GM10266 (cell line): ENCODE measurements around the gene NID2.

Source experiments
- DNase-seq: peaks from one replicate; pipeline ENCODE4 v3.0.0; 2012; ENCODE audit errors: extremely low spot score
- CTCF ChIP-seq: IDR thresholded peaks from 2 replicates; pipeline ENCODE4 v1.5.1; 2012; ENCODE audit warnings: mild to moderate bottlenecking, low read depth; ENCODE audit not compliant: control insufficient read depth, insufficient read depth; ENCODE audit errors: missing control alignments

NID2 gene

DNA sequence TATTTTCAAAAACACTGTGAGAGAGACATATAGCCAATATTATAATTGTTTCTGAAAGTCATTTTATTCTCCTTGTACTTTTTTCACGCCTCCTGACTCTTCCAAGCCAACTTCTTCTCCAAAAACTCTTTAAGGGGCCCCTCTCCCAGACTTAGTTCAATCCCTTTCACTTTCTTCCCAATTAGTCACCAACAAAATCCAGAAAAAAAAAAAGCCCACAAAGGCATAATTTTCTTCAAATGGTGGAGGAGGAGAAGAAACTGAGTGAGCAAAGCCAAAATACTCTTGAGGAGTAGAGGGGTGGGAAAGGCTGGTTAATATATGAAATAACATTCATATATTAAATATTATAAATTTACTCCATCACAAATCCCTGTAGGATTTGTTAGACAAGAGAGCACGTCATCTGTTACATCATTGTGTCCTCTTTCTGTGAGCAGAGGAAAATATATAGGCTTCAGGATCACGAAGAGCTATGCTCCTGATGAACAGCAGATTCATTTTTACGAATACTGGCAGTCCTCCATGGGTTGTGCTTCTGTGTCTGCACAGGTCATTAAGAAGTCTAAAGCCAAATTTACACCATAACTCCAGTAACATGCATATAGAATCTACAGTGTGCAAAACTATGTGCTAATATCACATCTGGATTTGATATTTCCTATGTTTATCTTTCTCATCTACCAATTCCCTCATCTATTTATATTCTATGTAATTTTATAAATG, 25.9 kb upstream of the NID2 start:
- TF ChIP-seq CTCF = no peak
- DNase-seq = no peak

DNA sequence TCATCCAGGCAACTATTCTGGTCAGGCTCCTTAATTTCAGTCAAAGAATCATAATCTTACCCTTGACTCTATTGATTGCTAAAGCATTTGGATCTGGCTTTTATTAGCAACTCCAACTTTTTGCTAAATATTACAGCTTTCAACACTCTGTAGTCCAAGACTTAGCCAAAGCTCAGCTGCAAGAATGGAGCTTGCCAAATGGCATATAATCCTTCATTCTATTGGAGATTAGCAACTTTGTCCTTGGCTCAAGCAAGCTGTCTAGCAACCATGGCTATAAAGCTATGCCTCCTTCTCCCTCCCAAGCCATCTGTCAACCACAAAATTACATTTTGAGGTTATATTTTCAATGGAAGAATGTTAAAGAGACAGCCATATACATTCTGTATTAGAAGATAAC, 23.1 kb upstream of the NID2 start:
- DNase-seq = no peak
- no peak for TF ChIP-seq CTCF

DNA sequence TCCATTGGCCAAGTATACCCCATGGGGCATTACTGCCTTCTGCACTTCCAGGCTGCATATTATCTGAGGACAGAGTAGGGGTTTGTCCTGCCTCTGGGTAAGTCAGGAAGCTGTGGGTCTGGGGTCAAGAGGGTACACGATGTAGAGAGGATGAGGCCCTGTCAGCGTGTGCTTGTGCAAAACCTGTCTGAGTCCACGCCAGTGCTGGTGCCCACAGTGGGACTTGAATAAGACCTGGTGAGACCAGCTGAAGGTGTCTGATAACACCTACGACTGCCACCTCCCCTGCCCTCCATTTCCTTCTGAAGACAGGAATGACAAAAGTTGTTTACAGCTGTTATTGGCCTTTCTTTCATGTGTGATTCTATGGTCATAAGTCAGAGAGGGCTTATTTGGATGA, 22.1 kb upstream of the NID2 start:
- DNase-seq = no peak
- TF ChIP-seq CTCF = no peak

DNA sequence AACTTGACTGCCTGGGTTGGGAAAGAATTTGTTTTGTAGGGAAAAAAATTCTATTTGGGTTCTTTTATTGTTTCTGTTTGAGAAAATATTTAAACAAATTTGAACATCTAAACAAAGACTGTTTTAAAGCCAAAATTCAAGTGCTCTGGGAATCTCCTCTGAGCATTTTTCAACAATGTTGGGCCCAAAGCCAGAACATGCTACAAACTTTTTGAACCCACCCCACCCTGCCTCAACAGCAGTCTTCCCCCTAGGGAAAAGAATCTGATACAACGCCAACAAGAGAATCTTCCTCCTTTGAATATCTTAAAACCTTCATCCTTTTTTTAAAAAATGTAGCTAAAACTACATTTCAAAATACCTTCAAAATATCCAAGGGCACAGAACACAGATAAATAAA, 20.4 kb upstream of the NID2 start:
- DNase-seq = no peak
- TF ChIP-seq CTCF = no peak

GRCh38 chr14:52086711-52087110, 17.9 kb upstream of the NID2 start:
- no peak for DNase-seq
- TF ChIP-seq CTCF = no peak

GRCh38 chr14:52082903-52083302, 14.0 kb upstream of the NID2 start:
- TF ChIP-seq CTCF = no peak
- no peak for DNase-seq

DNA sequence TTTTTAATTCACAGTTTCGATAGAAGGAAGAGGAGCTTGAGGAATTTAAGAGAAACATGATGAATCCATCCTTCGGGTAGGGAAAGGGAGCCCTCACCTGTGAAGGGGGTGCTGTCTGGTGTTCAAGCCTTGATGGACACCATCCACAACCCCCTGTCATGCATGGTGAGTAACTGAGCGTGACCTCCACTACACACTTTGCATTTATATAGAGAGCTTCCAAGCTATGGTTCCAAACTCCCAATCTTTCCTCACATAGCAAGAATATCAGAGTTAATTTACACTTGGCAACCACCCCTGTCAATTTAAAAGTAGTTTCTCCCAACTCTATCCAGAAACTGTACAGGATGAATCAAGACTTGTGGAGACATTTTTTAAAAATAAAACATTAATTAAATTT, 13.1 kb upstream of the NID2 start:
- no peak for TF ChIP-seq CTCF
- no peak for DNase-seq
